Activated CD4-positive, alpha-beta T cell treated with anti-CD3 and anti-CD28 coated beads for 4 hours (primary cell): Measurements from ENCODE around the gene SIM2.

Source experiments
- DNase-seq, 2 donors: peaks; one replicate each; pipeline ENCODE4 v3.0.0-alpha.2; 2020

The SIM2 gene

DNA sequence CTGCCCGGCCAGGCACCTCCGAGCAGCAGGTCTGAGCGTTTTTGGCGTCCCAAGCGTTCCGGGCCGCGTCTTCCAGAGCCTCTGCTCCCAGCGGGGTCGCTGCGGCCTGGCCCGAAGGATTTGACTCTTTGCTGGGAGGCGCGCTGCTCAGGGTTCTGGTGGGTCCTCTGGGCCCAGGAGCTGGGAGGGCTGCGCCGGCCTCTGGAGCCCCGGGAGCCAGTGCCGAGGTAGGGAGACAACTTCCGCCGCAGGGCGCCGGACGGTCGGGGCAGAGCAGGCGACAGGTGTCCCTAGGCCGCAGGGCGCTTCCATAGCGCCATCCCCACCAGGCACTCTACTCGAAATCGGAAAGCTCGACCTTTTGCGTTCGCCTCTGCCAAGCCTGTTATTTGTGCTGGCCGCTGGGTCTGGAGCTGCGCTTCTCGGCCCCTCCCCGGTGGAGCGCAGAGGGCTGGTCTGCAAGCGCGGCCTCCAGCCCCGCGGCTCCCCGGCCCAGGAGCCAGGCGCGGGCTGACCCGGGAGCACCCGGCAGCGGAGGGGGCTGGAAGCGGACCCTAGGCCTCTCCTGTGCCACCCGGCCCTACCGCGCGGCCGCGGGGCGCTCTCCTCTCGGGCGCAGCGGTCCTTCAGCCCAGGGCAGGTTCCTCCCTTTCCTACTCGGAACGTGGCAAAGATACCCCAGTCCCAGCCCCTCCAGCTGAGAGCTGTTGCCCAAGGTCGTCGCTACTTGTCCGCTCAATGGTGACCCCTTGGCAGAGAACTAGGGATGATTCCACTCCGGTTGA lies 2.2 kb downstream of the SIM2 start:
- DNase-seq: no peak

DNA sequence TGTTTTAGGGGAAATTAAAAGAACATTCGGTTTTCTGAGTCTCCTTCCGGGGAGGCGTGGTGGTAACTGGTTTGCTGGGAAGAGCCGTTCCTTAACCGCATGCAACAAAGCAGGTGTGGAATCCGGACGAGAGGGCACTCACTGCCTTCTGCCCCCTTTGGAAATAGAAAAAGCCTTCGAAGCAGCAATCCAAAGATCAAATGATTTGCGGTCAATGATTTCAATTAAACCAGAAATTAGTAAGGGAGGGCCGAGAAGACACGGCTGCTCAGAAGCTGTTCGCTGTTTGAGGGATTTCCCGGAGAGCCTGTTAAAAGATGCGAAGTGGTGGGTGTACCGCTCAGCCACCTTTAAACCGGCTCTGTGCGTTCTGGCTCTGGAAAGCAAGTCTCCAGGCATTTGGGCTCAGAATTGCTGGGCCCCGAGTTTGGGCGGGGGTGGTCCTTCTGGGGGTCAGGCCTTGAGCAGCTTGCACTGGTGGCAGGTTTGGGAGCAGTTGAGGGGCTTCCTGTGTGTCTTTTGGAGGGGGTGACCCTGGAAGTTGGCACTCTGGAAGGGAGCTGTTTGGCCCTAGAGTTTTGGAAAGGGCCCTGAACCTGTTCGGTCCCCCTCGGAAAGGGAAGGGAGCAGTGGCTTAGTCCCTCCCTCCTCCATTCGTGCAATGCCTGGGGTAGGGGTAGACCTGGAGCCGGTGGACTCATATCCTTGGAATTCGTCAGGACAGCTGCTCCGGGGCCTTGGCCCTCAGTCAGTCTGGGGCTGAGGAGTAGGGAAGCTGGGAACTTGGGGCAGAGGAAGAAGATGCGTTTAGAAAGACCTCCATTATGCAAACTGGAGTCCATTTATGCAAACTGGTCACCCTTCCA lies 3.1 kb downstream of the SIM2 start:
- DNase-seq: no peak

DNA sequence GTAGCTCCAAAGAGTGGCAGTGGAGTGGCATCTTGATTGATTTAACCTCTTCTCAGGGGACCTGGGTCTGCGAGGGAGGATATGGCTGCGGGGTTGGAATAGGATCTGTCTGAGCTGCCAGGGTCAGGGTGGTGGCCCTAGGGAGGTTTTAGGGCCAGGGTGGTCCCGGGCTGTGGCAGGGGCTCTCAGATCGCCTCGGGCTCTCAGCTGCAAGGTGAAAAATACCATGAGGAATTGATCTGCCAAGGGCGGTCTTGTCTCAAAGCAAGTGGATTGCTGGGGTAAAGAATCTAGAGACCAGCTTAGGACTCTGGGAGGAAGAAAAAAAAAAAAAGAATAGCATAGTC lies 3.7 kb downstream of the SIM2 start:
- no peak for DNase-seq

DNA sequence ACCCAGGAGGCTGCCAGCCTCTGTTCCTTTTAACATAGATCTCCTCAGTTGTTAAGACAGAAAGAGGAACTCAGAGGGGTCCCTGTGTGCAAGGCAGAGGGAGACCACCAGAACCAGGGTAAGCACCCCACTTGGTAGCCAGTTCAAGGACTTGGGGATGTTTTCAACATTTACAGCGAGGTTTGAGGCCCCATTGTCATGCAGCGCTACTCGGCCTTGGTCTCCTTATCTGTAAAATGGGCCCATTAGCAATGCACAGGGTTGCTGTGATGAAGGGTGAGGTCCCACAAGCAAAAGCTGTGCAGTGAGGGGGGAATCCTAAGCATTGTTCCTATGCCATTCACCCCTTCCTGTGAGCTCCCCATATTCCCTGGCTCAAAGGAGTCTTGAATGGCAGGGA lies 4.2 kb downstream of the SIM2 start:
- DNase-seq: no peak

DNA sequence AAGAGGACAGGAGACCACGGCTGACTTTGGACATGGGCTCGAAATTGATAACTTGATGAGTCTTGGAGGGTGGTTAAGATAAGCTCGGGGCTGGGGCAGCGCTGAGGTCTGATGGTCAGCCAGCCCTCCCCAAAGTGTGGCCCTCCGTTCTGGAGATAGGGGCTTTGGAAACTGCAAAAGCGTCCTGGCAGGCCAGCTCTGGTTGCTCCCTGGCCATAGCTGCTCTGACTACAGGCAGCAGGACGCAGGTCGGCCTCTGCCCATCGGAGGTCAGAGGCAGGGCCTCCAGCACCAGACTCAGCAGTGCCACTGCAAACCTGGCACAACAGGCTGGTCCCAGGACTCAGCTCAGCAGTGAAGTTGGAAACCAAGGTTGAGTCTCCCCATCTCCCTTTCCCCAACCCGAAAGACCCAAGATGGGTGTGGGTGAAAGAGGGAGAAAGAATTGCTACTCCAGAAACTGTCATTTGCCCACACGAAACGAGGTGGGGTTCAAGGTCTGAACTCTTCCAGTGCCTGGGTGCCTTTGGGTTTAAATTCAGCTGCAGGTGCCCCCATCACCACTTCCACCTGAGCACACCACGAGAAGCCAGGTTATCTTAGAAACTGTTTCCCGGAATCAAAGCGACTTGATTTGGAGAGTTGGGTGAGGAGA lies 4.8 kb downstream of the SIM2 start:
- DNase-seq: no peak

DNA sequence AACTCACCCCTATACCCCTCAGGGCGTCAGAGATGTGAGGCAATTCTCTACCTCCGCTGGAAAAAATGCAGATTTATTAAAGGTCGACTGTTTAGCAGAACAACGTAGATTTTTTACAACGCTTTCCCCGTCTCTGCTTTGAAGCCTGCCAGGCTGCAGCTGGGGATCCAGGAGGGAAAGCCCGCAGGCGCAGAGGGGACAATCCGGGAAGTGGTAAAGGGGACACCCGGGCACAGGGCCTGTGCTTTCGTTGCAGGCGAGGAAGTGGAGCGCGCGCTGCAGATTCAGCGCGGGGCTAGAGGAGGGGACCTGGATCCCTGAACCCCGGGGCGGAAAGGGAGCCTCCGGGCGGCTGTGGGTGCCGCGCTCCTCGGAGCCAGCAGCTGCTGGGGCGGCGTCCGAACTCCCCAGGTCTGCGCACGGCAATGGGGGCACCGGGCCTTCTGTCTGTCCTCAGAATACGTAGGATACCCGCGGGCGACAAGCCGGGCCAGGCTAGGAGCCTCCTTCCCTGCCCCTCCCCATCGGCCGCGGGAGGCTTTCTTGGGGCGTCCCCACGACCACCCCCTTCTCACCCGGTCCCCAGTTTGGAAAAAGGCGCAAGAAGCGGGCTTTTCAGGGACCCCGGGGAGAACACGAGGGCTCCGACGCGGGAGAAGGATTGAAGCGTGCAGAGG lies 5.5 kb downstream of the SIM2 start:
- no peak for DNase-seq

DNA sequence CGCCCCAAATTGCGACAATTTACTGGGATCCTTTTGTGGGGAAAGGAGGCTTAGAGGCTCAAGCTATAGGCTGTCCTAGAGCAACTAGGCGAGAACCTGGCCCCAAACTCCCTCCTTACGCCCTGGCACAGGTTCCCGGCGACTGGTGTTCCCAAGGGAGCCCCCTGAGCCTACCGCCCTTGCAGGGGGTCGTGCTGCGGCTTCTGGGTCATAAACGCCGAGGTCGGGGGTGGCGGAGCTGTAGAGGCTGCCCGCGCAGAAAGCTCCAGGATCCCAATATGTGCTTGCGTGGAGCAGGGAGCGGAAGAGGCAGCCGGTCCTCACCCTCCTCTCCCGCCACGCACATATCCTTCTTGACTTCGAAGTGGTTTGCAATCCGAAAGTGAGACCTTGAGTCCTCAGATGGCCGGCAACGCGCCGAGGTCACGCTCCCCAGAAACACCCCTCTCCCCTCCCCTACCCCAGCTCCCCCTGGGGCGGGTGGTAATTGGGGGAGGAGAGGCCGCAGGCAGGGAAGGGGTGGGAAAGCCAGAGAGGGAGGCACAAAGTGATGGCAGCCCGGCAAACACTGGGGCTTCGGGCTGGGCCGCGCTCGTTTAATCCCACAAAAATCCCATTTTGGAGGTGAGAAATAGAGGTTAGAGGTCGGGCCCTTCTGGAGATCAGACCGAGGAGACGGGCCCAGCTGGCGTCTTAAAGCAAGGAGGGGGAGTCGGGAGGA lies 6.2 kb downstream of the SIM2 start:
- DNase-seq: no peak

DNA sequence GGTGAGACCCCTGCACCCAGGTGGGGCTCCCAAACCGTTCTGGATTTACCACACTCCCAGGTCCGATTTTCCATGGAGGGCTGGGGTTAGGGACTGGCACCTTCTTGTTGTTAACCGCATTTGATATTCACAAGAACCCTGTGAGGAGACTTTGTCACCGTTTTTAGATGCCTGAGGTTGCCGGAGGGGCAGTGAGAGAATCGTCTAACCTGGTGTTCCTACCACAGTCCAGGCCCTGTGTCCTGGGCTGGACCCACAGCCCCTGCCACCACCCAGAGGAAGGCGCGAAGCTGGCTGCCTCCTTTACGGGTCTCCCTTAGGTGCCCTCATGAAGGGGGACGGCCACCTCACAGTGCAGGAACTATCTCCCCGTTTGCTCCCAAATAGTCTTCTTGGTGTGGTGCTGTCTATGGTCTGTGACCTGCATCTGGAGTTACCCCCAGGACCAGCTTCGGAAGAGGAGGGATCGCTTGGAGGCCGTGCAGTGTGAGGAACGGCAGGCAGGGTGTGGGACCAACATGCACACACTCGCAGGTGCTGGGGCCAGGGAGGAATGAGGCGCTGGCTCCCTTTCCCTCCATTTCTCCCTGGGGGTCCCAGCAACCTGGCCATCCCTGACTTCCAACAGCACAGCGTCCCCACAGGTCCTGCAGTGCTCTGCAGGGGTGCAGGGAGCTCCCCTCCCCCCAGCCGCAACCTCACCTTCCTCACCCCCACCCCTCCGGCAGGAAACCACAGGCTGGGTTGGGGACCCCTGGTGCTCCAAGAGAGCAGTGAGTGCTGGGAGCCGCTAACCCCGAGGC lies 7.0 kb downstream of the SIM2 start:
- DNase-seq: no peak

DNA sequence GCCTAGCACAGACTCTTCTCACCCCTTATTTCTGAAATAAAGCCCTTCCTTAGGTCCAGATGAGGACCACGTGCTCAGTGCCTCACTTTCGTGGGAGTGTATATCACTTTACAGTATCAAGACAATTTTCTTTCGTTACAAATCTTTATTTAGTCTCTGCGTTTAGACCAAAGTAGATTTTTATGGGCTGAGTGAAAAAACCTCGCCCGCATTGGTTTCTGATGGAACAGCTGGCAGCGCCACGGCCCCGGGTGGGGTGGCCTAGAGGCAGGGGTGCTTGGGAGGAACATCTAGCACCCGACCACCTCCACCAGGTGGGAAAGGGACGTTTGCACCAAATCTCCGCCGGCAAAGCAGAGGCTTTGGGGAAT lies 7.6 kb downstream of the SIM2 start:
- no peak for DNase-seq

DNA sequence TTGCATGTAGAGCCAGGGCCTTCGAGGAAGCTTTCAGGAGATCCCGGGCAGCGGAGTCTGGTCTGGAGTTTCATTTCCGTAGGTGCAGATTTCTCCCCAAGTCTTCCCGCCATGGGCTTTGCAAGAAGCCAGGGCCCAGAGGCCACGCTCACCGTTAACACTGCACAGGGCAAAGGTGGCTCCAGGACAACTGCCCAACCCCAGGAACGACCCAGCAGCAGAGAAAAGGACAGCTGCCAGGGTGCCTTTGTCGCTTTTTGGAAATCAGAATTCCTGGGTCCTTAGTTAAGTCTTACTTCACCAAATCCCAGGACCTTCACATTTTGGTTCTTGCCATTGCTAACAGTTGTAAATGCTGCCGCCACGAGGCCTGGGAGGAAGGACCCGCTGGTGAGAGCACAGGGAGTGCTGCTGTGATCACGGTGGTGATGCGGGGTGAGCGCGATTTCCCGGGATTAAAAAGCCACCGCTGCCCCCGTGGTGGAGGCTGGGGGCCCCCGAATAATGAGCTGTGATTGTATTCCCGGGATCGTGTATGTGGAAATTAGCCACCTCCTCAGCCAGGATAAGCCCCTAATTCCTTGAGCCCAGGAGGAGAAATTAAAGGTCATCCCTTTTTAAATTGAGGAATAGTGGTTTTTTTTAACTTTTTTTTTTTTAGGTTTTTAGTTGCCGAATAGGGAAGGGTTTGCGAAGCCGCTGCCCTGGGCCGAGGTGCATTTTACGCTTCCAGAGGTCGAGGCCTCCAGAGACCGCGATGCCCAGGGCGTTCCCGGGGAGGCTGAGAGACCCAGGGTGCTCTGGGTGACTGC lies 8.2 kb downstream of the SIM2 start:
- DNase-seq: no peak

DNA sequence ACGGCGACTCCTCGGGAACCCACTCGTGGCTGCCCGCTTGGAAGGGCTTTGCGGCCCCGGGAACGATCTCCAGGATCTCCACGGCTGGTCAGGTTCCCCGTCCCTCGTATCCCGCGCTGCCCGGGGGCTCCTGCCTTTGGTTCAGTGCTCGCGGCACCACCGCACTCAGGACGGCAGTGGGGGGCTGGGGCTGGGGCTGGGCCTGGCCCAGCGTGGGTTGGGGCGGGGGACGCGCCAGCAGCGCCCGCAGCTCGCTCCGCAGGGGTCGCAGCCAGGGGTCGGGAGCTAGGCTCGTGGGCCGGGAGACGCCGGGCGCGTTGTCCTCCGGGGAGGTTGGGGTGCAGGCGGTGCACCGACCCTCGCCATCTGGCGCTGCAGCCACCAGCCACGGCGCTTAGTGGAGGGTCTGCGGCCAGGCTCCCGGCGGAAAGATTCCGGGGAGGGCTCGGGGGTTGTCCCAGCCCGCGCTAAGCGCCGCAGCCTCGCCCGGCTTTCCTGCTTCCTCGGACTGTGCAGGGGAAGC lies 8.9 kb downstream of the SIM2 start:
- DNase-seq: no peak

DNA sequence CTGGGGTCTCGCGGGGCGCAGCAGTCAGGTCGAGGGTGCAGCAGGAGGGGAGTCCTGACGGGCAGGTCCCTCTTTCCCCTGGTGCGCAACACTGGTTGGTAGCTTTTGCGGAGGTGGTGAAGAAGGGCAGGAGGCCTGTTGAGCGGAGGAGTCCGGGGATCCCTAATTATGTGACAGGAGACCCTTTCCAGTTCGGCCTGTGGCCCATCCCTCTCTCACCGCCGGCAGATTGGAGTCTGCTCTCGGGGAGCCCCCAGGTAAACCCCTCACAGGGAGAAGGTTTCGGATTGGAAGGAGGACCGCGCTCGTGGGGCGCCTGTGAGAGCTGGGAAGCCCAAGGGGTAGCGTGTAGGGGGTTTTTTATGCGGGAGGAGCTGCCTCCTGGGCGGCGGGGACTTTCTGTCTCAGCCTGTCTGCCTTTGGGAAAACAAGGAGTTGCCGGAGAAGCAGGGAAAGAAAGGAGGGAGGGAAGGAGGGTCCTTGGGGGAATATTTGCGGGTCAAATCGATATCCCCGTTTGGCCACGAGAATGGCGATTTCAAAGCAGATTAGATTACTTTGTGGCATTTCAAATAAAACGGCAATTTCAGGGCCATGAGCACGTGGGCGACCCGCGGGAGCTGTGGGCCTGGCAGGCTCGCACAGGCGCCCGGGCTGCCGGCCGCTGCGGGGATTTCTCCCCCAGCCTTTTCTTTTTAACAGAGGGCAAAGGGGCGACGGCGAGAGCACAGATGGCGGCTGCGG lies 9.5 kb downstream of the SIM2 start:
- DNase-seq: no peak

DNA sequence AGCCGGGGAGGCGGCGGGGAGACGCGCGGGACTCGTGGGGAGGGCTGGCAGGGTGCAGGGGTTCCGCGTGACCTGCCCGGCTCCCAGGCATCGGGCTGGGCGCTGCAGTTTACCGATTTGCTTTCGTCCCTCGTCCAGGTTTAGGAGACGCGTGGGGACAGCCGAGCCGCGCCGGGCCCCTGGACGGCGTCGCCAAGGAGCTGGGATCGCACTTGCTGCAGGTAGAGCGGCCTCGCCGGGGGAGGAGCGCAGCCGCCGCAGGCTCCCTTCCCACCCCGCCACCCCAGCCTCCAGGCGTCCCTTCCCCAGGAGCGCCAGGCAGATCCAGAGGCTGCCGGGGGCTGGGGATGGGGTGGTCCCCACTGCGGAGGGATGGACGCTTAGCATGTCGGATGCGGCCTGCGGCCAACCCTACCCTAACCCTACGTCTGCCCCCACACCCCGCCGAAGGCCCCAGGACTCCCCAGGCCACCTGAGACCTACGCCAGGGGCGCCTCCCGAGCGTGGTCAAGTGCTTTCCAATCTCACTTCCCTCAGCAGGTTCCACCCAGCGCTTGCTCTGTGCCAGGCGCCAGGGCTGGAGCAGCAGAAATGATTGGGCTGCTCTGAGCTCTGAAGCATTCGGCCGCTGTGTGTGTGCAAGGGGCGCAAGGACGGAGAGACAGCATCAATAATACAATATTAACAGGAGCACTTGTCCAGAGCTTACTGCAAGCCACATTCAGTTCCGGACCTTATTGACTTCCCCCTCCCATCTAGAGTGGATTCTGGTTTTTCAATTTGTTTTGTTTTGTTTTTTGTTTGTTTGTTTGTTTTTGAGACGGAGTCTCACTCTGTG lies 10.3 kb downstream of the SIM2 start:
- no peak for DNase-seq

DNA sequence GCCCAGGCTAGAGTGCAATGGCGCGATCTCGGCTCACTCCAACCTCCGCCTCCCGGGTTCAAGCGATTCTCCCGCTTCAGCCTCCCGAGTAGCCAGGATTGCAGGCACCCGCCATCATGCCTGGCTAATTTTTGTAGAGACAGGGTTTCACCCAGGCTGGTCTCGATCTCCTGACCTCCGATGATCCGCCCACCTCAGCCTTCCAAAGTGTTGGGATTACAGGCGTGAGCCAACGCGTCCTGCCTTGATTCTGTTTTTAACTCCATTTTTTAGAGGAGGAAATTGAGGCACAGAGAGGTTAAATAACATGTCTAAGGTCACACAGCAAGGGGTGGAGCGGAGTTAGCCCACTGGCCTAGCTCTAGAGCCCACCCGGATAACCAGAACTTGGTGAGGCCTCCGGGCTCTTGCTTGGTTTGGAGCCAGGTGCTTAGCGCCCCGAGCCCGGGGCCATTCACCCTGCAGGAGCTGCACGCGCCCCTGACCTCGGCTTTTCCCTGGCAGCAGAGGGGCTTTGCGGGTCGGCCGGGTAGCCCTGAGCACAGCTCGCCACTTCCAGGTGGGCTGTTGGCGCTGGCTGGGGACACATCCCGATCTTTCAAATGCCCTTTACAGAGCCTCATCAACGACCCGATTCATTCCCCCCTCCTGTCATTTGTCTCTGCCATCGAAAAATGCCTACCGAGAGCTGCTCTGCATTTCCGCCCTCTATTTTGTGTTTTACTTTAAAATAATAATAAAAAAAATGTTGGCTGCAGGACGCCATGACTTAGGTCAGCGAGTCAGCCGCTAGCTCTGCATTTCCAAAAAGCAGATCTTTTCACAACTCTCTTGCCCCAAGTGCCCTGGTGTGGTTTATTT lies 11.2 kb downstream of the SIM2 start:
- DNase-seq: no peak

DNA sequence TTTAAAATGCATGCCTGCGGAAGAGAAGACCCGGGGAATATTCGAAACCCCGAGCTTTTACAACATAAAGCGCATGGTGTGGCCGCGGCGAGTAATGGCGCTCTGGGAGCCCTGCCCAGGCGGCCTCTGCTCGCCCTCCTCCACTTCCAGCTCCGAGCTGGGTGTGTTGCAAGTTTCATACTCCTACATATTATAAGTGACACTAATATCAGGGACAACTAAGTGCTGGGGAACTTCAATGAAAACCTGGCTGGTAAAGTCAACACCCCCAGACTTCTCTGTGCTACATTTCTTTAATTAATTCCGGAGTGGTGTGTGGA lies 11.8 kb downstream of the SIM2 start:
- DNase-seq: no peak

DNA sequence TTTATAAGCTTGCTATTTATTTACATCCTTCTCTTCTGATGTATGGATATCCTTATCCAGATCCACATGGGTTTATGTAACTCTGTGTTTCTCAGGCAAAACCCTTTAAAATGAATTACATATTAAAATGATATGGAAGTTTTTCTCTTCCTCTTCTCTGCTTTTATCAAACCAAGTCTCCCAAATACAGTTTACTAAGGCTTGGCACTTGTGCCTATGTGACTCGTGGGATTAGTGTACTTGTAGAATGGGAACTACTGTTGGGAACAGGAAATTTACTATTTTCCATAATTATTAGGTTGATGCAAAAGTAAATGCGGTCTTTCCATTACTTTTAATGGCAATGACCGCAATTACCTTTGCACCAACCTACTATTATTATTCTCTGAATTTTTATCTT lies 14.8 kb downstream of the SIM2 start:
- DNase-seq: no peak

DNA sequence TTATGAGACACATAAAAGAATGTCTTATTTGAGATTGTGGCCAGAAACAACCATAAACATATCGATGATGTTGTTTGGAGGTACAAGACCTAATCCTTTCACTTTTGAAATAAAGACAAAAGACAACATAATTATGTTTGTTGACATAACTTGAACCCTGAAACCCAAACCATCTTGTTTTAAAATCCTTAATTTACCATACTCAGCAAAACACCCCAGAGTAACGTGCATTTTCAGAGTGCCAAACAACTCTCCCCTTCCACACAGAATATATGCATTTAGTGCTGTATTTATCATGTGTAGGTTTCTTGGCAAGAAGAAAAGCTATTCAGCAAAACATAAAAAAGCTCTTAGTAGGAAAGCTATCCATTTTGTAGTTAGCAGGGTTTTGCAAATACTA lies 17.5 kb downstream of the SIM2 start:
- DNase-seq: no peak

DNA sequence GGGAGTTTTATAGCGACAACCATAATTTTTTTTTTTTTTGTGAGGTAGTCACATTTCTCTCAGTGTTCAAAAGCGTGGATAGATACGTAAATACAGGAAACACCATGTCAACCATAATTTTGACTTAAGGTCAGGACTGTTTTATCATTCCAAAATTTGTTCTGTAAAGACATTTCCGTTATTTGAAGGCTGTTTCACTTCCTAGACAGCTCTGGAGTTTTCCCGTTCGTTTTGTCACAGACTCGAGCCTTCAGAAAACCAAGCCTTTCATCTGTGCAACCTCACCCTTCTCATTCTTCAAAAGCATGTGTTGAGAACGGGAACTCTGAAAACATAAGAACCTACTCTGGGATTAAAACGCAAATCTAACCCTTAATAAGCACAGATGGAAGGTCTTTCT lies 17.9 kb downstream of the SIM2 start:
- DNase-seq: no peak
